Progenitor cell of endocrine pancreas (in vitro differentiated cells): ENCODE data around the gene WWP2. TPM values are rescaled to one million over a fixed set of nuclear protein-coding genes. Genes with fewer than 3 reads are reported as not detected.

Experiments used
- DNase-seq: peaks from one replicate; pipeline ENCODE4 v3.0.0; 2021; ENCODE audit warnings: low spot score; ENCODE audit not compliant: unreplicated experiment
- H3K27ac Mint-ChIP-seq: 2 replicates; pipeline ENCODE4 v1.8.0; 2021; ENCODE audit warnings: mild to moderate bottlenecking, moderate library complexity, mixed read lengths
- H3K27me3 Mint-ChIP-seq: 2 replicates; pipeline ENCODE4 v1.8.0; 2021; ENCODE audit warnings: mixed read lengths
- H3K36me3 Mint-ChIP-seq: 2 replicates; pipeline ENCODE4 v1.8.0; 2022; ENCODE audit warnings: mixed read lengths; ENCODE audit not compliant: insufficient read depth
- H3K4me1 Mint-ChIP-seq: 2 replicates; pipeline ENCODE4 v1.8.0; 2021; ENCODE audit warnings: low read depth, mixed read lengths
- H3K4me3 Mint-ChIP-seq: 2 replicates; pipeline ENCODE4 v1.8.0; 2021; ENCODE audit warnings: low read depth, mild to moderate bottlenecking, moderate library complexity, mixed read lengths
- H3K9me3 Mint-ChIP-seq: 2 replicates; pipeline ENCODE4 v1.8.0; 2021; ENCODE audit warnings: low read depth, mixed read lengths
- CTCF ChIP-seq: fragments of 200-600 bp; sonication (generic); IDR thresholded peaks from one replicate; pipeline ENCODE4 v1.5.0; 2021; ENCODE audit warnings: antibody characterized with exemption, mild to moderate bottlenecking; ENCODE audit not compliant: unreplicated experiment
- total RNA-seq: library from RNA; stranded (reverse); gene quantifications from 2 replicates; pipeline ENCODE4 v1.2.1, GENCODE V29; 2021

WWP2 gene
- total RNA-seq, 1 donor from 2014 or later, result 62.3 TPM

GRCh38 chr16:69894676-69895075, 132.5 kb downstream of the WWP2 start:
- H3K27me3 Mint-ChIP-seq, result no peaks in the 10 kb centered on the region
- no peak overlapping the region for H3K27ac Mint-ChIP-seq
- no peak for TF ChIP-seq CTCF
- H3K4me1 Mint-ChIP-seq, result peaks cover 11% of the 10 kb centered on the region
- no peak overlapping the region for H3K4me3 Mint-ChIP-seq
- DNase-seq, result no peak
- no peaks in the 10 kb centered on the region for H3K9me3 Mint-ChIP-seq
- H3K36me3 Mint-ChIP-seq, result peaks cover 15% of the 10 kb centered on the region

- Mint-ChIP-seq H3K4me1 (no peaks in the 10 kb centered on the region), H3K36me3 (peaks cover 5% of the 10 kb centered on the region), H3K9me3 (no peaks in the 10 kb centered on the region), H3K27ac (no peak overlapping the region), H3K27me3 (no peaks in the 10 kb centered on the region), H3K4me3 (no peak overlapping the region)
- no peak for TF ChIP-seq CTCF
- DNase-seq, result no peak
Measured at GRCh38 chr16:69903865-69904415, 141.8 kb downstream of the WWP2 start.

GRCh38 chr16:69904495-69905170, 142.5 kb downstream of the WWP2 start:
- DNase-seq, result no peak
- Mint-ChIP-seq H3K4me3 (no peak overlapping the region), H3K4me1 (no peaks in the 10 kb centered on the region), H3K27me3 (no peaks in the 10 kb centered on the region), H3K9me3 (no peaks in the 10 kb centered on the region), H3K27ac (no peak overlapping the region), H3K36me3 (peaks cover 7% of the 10 kb centered on the region)
- no peak for TF ChIP-seq CTCF

GRCh38 chr16:69905171-69905555, 143.0 kb downstream of the WWP2 start:
- H3K9me3 Mint-ChIP-seq, result no peaks in the 10 kb centered on the region
- H3K4me3 Mint-ChIP-seq, result no peak overlapping the region
- no peak overlapping the region for H3K27ac Mint-ChIP-seq
- no peak for DNase-seq
- peaks cover 7% of the 10 kb centered on the region for H3K36me3 Mint-ChIP-seq
- no peak for TF ChIP-seq CTCF
- H3K27me3 Mint-ChIP-seq, result no peaks in the 10 kb centered on the region
- no peaks in the 10 kb centered on the region for H3K4me1 Mint-ChIP-seq

- no peak overlapping the region for H3K4me3 Mint-ChIP-seq
- no peak for TF ChIP-seq CTCF
- H3K36me3 Mint-ChIP-seq, result peaks cover 6% of the 10 kb centered on the region
- no peaks in the 10 kb centered on the region for H3K27me3 Mint-ChIP-seq
- H3K27ac Mint-ChIP-seq, result no peak overlapping the region
- no peak for DNase-seq
- no peaks in the 10 kb centered on the region for H3K4me1 Mint-ChIP-seq
- H3K9me3 Mint-ChIP-seq, result no peaks in the 10 kb centered on the region
Measured at GRCh38 chr16:69906838-69907401, 144.8 kb downstream of the WWP2 start.
